ENCODE data around the gene FAM124A. TPM values are rescaled to one million over a fixed set of nuclear protein-coding genes. Genes with fewer than 3 reads are reported as not detected.

FAM124A gene
- total and polyA plus RNA-seq, 2 experiments from 2014 or later = 37.7 to 109 TPM

GRCh38 chr13:51202477-51203046 is 19.6 kb upstream of the FAM124A start (continued):
- TF ChIP-seq REST (IDR thresholded peaks at IDR 0.05; ENCODE audit: unreplicated experiment) (no peak), ZNF114 (CRISPR knock-in tag; IDR thresholded peaks at IDR 0.05) (no peak), POLR2AphosphoS5 (IDR thresholded peaks at IDR 0.05; ENCODE audit: low read depth) (no peak), ETS1 (IDR thresholded peaks at IDR 0.05) (no peak)

- H3K27ac Mint-ChIP-seq = no peak overlapping the region
- H3K9me3 Mint-ChIP-seq = peaks cover 3% of the 10 kb centered on the region; the same call in 2 of the 3 replicates
- no peak for DNase-seq (ENCODE audit: low spot score)
- TF ChIP-seq STAT1 (IDR thresholded peaks at IDR 0.05; ENCODE audit: unreplicated experiment) = no peak
- TF ChIP-seq ETS1 (IDR thresholded peaks at IDR 0.05) = no peak
- TF ChIP-seq ZNF331 (CRISPR knock-in tag; IDR thresholded peaks at IDR 0.05; ENCODE audit: low read depth) = no peak
- no peak for TF ChIP-seq NANOG (IDR thresholded peaks at IDR 0.05; ENCODE audit: borderline replicate concordance)
- no peak for TF ChIP-seq JUNB (IDR thresholded peaks at IDR 0.05; ENCODE audit: unreplicated experiment)
- TF ChIP-seq POLR2AphosphoS5 (IDR thresholded peaks at IDR 0.05; ENCODE audit: low read depth) = no peak
- no peak for TF ChIP-seq CREB1 (CRISPR knock-in tag; IDR thresholded peaks at IDR 0.05; ENCODE audit: low read depth)
- no peak for TF ChIP-seq EZH2 (IDR thresholded peaks at IDR 0.05; ENCODE audit: low read depth, unreplicated experiment)
- no peak for TF ChIP-seq CTCF (conservative IDR thresholded peaks at IDR 0.05; ENCODE audit: low read depth in 2 of 2)
- TF ChIP-seq ZNF114 (CRISPR knock-in tag; IDR thresholded peaks at IDR 0.05) = no peak
Measured at GRCh38 chr13:51206584-51206983, 15.6 kb upstream of the FAM124A start.

More at GRCh38 chr13:51206584-51206983, 15.6 kb upstream of the FAM124A start:
- Histone ChIP-seq H3K79me2 (replicated peaks; ENCODE audit: insufficient read depth) (no peaks in the 10 kb centered on the region), H3F3A (replicated peaks; ENCODE audit: low read depth) (no peaks in the 10 kb centered on the region), H3K4me2 (no peak overlapping the region), H3K4me3 (no peak overlapping the region), H2AFZ (no peak overlapping the region), H3K4me1 (ENCODE audit: insufficient read depth) (peaks cover 25% of the 10 kb centered on the region), H3K27me3 (ENCODE audit: insufficient read depth) (peaks cover 8% of the 10 kb centered on the region; the same call in 1 of the 2 replicates), H3K27ac (ENCODE audit: low read depth) (no peak overlapping the region), H3K9me2 (ENCODE audit: insufficient read depth) (peaks cover 6% of the 10 kb centered on the region), H4K20me1 (replicated peaks; ENCODE audit: insufficient read depth) (no peaks in the 10 kb centered on the region), H3K36me3 (ENCODE audit: insufficient read depth) (no peaks in the 10 kb centered on the region)
- Mint-ChIP-seq H3K4me3 (no peak overlapping the region), H3K27me3 (ENCODE audit: insufficient read depth, low read depth, poor library complexity) (no peaks in the 10 kb centered on the region), H3K36me3 (ENCODE audit: low read depth) (no peaks in the 10 kb centered on the region), H3K4me1 (peaks cover 17% of the 10 kb centered on the region)
- ATAC-seq = no peak
